Measurements from ENCODE around the gene CORO1C.
A peak's percentile ranks its signal among the peaks of the same experiment; 100 is the strongest.

The CORO1C gene

DNA sequence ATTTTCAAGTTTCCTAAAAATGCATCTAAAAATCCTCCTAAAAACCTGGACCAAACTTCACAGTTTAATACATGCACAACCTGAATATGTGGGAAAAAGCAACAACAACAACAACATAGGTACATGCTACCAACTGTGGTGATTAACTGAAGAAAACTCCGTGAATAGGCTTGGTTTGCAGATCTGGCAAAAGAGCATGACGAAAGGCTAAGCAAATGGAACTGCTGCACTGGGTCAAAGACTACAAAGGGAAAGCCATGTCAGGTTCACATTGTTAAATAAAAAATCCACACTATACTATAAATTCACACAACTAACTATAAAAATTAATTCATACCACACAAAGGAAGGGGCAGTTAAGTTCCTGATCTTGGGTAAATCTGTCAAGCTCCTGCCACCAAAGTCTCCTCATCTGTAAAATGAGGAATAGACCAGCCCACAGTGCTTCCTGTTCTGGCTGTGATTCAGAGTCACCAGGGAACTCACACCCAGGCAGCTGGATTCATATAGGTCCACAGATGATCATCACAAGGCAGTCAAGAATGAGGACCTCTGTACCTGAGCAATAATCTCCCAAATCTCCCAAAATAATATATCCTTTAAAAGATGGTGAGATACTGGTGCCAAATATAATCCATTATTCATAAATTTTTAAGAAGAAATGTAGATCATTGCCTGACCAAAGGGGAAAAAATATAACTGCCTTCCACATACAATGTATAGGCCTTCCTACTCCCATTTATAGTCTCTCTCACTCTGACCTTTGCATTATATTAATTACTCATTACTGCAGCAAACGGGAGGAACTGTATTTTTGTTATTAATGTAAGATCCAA, 7.0 kb downstream of the CORO1C start:
- no peak for DNase-seq (ENCODE audit: low read depth)

DNA sequence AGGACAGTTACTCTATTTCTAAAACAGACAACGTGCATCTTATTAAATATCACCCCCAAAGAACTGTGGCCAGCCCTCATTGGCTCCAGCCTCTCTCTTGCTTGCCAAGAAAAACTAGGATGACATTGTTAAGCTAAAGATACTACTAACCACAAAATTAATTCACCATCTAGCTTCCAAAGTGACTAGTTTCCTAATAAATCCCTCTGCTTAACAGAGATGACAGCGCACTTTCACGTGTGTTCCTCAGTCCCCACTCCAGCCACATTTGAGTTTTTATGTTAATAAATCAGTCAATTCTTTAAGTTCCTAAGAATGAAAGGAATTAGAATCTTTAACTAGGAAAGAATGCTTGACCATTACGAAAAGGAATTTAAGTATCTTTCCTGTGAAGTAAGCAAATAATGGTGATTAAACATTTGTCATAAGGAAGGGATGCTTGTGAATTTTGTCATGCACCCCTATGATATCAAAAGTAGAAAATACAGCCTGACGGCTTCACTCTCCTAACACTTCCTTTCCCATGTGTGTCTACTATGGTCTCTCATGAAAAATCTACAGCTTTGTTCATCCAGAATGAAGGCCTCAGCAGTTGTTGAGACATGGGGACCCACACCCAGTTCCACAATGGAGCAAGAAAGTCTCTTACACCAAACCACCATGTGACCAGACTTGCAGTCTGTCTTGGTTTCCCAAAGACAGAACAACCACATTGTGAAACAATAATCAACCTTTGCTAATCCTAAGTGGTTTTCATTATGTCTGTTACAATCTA, 8.1 kb downstream of the CORO1C start:
- peak; percentile 67 for DNase-seq (ENCODE audit: low read depth)

DNA sequence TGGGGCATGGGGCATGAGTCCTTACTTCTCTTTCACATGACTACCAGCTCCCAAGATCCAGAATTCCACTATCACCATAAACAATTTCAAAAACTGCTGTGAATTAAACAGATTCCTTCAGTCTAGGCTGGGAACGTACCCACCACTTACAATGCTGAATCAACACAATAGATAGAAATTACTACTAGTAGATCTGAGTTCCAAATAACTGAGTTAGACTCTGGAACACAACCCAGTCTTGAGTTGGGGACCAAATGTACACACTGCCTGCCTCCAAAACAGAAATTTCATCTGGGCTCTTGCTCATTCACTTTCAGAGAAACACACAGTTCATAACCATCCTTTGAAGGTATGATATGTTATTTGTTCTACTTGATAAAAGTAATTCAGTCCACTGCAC, 8.9 kb downstream of the CORO1C start:
- no peak for DNase-seq (ENCODE audit: low read depth)

DNA sequence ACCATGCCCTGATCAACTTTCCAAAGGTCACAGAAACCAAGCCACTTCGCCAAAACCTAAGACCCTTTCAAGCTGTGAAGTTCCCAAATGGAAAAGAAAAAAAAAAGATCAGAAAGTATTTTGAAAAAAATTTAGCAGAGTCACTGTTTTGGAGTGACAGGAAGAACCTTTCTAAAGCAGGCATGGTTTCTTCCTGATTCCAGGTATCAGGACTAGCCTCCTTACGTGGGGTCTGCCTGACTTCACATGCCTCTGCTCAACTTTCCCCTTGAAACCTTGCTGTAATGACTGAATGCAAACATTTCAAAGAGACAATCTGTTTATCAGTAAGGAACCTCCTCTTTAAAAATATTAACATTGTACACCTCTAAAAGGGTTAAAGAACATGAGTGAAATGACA, 9.5 kb downstream of the CORO1C start:
- no peak for DNase-seq (ENCODE audit: low read depth)

DNA sequence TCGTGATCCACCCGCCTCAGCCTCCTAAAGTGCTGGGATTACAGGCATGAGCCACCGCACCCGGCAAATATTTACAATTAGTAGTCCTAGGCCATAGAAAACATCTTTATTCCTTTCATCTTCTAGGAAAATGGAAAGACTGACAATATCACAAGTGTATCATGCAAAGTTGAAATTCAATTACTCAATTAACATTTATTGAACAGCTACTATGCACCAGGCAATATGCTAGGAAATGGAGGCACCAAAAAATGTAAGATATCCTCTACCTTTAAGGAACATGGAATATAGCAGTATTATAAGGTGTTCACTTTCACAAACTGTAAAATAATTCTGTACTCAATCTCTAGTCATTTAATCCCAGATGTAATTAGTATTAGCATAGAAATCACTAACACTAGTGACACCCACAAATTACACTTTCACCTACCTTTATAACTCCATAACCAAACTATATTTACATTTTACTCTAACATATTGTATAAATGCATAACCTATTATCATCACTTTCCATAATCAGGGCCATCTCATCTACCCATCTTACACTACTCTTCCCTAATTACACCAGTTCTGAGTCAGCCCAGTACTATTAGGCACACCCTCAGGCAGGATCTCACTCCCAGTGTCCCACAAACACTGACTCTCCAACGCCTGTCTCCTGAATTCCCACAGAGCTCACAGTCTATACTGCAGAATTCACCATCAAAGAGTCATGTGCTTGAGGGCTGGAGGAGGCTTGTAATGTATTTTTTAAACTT, 10.4 kb downstream of the CORO1C start:
- no peak for DNase-seq (ENCODE audit: low read depth)

DNA sequence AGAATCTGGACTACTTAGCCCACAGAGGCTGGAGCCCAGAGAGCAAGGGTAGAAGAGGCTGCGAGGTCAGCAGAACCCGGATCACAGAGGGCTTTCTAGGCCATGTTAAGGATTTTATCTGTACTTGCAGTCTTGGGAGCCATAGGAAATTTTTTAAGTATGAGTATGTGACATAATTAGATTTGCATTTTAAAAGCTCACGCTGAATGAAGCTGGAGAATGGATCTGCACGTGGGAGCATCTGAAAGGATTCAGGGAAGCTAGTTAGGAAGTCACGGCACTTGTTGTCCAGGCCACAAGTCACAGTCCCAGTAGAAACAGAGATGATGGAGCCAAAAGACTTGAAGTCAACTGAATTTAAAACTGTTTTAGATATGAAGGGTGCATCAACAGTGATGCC, 14.1 kb downstream of the CORO1C start:
- no peak for DNase-seq (ENCODE audit: low read depth)

DNA sequence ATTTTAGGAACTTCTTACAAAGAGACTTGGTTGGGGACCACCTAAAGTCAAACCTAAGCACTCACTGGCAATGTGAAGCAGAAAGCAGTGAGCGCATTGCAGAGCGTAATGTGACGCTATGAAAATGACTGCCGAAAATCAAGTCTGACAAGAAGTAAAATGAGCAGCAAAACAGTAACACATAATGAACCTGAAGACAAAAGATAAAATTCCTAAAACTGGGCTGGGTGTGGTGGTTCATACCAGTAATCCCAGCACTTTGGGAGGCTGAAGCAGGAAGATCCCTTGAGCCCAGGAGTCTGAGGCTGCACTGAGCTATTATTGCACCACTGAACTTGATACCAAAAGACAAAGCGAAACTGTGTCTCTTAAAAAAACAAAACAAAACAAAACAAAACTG, 16.5 kb downstream of the CORO1C start:
- no peak for DNase-seq (ENCODE audit: low read depth)

DNA sequence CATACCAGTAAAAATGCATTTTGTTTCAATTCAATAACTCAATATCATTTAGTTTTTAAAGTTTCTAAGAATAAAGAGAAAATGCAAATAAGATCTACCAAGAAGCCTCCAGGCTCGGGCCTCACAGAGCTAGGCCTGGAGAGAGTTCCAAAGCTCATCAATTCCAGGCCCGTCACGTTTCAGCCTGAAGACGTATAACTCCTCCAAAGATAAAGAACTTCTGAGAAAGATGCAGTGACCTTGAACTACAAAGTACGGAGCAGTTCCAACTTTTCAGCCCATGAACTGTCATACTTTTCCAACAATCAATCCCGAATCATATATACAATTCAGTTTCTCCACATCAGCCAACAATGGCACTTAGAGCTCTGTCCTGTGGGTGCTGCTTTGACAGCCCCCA, 17.8 kb downstream of the CORO1C start:
- no peak for DNase-seq (ENCODE audit: low read depth)

DNA sequence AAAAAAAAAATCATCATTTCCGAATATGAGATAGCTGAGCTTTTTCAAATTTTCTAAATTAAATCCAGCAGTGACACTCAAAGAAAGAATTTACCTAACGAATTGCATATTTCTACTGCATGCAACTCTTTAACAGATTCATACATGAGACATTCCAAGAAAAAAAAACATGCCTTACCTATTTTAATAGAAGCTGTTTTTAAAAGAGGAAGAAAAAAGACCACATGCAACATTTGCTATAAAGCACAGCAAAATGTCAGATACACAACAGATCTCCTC, 18.5 kb downstream of the CORO1C start:
- no peak for DNase-seq (ENCODE audit: low read depth)

DNA sequence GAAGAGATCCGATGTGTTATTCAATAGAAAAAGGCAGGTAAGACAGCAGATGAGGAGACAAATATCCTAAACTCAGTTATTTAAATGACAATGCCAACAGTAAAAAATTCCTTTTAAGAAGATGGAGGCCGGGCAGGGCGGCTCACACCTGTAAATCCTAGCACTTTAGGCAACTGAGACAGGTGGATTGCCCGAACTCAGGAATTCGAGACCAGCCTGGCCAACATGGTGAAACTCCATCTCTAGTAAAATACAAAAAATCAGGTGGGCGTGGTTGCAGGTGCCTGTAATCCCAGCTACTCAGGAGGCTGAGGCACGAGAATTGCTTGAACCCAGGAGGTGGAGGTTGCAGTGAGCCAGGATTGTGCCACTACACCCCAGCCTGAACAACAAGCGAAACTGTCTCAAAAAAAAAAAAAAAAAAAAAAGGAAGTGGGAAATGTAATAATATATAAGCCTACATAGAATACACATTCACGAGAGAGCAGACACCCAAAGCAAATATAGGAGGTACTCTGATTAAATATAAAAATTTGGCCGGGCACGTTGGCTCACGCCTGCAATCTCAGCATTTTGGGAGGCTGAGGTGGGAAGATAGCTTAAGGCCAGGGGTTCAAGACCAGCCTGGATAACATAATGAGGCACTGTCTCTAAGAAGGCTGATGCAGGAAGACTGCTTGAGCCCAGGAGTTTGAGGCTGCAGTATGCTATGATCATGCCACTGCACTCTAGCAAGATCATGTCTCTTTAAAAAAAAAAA, 19.0 kb downstream of the CORO1C start:
- no peak for DNase-seq (ENCODE audit: low read depth)

DNA sequence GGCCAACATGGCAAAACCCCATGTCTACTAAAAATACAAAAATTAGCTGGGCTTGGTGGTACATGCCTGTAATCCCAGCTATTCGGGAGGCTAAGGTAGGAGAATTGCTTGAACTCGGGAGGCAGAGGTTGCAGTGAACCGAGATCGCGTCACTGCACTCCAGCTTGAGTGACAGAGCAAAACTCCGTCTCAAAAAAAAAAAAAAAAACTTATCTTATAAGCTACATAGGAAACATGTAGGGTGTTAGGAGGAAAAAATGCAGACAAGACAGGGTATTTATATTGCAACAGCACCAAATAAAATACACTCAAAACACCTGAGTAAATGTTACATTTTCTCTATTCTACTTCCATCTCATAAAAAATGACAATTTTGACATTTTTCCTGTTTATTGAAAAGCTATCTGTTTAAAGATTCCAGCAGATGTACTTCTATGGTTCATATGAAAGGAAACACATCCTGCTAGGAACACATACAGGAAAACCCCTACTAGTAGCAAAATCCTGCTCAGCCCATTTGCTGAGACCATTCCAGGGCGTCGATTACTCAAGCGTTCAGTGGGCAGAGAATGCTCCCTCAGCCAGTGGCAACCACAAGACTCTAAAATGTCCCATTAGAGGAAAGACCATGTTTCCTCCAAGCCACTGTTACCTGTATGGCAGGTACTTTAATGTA, 19.7 kb downstream of the CORO1C start:
- no peak for DNase-seq (ENCODE audit: low read depth)

DNA sequence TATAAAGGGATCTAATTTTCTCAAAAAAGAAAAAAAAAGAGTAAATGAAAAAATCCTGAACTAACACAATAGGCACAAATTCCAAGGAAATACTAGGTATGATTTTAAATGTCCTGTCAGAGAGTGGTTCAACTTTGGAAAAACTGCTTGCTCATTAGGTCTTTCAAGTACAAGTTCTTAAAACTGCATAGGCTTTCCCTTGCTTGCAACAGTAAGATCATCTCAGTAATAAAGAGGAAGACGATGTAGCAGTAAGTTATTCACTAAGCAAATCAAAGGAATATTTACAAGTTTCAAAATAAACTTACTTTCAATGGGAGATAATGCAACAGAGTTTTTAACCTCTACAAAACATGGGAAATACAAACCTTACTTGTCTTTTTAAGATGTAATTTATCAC, 21.6 kb downstream of the CORO1C start:
- DNase-seq (ENCODE audit: low read depth), result no peak

DNA sequence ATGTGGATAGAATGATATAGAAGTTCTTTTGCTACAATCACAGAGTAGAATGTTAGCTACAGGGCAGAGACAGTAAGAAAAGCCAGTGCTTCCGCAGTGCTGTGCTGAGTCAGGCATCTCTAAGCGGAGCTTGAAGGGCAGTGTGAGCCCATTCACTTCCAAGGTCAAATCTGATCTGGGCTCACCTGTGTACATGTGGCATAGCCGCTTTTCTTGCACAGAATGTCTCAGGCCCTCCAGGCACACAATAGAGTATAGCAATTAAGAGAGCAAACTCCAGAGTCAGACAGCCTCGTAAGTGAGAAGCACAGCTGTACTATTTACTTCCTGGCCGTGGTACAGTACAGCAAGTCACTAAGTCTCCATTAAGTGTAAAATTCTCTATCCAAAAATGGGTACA, 26.8 kb downstream of the CORO1C start:
- no peak for DNase-seq (ENCODE audit: low read depth)

DNA sequence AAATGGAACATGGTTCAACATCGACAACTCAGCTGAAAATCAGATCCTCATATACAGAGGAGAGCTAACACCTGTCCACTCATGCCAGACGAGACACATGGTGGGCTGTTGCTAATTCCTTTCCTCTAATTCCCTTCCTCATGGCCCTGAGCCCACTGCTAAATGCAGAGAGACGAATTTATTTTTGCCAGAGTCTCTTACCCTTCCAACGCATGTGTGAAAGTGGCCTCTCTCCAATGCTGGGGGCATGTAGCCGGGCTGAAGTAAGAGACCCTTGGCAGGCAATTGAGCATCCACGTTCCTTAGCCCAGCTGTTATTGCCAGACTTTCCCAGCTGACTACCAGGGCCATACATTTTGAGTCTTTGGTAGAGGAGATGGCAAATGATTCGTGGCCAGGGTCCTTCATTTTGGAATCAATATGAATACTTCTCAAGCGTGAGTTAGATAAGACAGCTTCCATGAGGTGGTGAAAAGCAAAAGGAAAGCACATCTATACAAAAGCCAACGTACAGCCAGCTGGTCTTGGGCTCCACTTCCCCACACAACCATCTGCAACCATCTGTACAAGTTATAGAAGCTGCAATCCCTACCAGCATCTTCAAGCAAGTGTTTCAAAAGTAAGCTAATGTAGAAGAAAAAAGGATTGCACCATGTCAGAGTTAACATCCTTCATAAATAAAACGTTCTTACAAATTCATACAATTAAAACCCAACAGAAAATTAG, 28.6 kb downstream of the CORO1C start:
- no peak for DNase-seq (ENCODE audit: low read depth)

DNA sequence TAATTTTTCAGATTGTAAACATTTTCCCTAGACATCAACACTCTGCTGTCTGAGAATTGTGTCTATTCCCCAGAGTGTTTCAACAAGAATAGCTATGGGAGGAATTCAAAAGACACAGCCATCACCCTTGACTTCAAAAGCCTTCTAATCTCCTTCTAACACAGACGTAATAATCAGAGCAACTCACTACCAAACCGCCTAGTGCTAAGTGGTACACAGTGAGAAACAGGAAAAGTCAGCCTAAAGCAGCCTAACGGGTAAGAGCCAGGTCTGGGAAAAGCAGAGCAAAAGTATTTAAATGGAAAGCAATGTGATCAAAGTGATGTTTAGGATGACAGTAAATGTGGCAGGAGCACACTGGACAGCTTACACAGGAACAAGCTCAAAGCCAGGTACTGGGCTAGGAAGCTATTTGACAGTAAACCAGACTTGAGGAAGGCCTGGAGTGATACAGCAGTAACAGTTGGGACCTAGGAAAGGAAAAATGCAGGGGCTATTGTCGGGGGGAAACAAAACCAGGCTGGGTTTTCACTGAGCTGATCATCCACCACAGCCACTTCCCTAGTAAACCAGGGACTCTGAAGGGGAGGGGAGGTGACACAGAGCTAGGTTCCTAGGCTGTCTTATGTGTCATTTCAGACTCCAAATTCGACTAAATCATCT, 29.4 kb downstream of the CORO1C start:
- no peak for DNase-seq (ENCODE audit: low read depth)

DNA sequence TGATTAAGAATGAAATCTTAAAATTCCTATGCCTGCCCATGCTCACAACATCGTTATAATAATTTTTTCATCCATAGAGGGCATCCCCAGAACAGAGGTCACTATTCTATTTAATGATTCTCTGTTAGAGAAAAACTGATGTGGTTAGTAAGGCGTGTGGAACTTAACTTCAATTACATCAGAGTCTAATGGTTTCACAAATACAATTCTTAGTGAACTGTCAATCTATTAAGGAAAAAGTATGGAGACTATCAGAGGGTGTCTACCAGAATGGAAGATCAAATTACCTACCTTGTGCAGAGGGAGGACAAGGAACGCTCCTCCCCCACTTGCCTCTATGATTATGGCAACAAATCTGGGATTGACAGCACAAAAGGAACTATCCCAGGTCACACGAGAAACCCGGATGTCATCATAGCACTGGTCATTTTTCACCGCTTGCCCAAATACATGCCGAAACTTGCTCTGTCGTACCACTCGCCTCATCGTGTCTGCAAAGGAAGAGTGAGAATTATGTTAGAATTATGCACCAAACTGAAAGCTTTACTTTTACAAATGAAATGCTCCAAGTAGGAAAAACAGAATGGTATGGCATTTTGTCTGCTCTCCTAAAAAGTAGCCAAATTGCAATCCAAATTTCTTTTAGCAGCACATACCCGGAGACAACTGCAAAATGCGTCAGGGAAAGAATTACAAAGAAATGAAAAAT, 30.3 kb downstream of the CORO1C start:
- DNase-seq (ENCODE audit: low read depth), result no peak

DNA sequence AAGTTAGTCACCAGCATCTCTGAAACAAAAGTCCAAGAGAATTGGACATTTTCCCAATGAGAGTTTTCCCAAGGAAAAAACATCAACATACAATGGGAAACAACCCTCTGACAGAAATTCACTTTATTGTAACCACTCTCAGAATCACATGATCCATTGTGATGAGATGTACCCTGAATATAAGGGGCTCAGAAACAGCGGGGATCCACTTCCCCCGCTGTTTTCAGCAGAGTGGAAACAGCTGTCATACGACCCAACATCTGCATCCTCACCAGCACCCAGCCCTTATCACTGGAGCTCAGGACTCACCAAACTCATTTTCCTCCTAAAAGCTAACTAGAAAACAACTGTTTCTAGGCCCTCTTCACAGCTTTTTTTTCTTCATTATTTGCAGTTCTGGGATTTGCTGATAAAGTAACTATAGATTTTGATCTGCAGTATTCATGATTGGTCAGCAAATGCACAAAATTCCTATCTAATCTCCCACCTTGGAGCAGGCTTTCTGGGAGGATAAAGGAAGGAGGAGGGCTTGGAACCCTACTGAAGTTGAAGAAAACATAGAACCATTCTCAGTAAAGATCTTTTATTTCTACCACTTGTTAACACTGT, 31.3 kb downstream of the CORO1C start:
- no peak for DNase-seq (ENCODE audit: low read depth)

DNA sequence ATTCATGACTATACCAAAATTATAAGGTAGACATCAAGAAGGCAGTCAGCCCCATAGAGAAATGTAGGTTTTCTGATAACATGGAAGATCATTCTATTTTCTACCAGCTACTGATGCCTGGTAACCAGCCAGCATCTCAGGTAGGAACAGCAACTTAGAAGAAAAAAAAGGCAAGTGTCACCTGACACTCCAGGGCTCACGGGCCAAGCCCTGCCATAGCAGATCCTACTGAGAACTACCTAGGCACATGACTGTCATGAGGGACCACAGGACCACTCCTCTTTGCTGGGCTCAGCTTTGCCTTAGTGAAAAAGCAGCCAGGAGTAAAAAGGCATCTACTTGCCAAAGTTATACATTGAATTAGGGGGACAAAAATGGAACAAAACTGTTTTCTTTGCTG, 33.4 kb downstream of the CORO1C start:
- DNase-seq (ENCODE audit: low read depth), result no peak

DNA sequence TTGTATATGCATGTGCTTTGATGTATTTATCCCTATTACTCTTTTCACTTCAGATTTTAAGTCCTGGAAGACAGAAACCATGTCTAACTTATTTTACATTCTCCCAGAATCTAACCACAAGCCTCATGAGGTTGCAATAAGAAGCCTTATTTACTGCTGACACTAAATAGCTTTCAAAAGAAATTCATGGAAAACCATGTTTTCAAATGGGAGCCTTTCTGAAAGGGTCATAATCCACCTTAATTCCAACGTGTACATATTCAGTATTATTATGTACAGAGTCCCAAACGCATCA, 34.4 kb downstream of the CORO1C start:
- DNase-seq (ENCODE audit: low read depth), result no peak

All from non-pigmented ciliary epithelial cell (primary cell).